K562 (cell line): ENCODE results near the gene EPHA7. TPM values are rescaled to one million over a fixed set of nuclear protein-coding genes. Genes with fewer than 3 reads are reported as not detected.

Experiments used
- ATAC-seq: fragments of 200-7000 bp; cut with Tn5 transposase; 3 replicates; pipeline ENCODE4 v1.9.1; 2020; ENCODE audit warnings: moderate library complexity
- BruUV-seq: library from RNA; stranded (reverse); fragments of 400-500 nt; replicated peaks from 2 replicates; lab custom pipeline; 2021; lab: Mats Ljungman, UMichigan
- CTCF ChIA-PET: fragments of 300-600 bp; formaldehyde crosslinking; extraction: SDS; loops from one replicate; lab custom pipeline; 2021; ENCODE audit warnings: low intra/inter-chr PET ratio; lab: Yijun Ruan, JAX
- POLR2A ChIA-PET: fragments of 300-600, 350-650 bp; sonication (Branson Sonifier 250); formaldehyde crosslinking; extraction: SDS; loops from one replicate; lab custom pipeline; 2021; ENCODE audit warnings: antibody characterized with exemption, inconsistent platforms; lab: Yijun Ruan, JAX
- DNase-seq, 4 experiments: peaks; one replicate each; pipeline versions ENCODE4 v3.0.0 to v3.0.0-alpha.2; 2011 to 2018; ENCODE audit warnings: low spot score in 3 of 4, mixed read lengths in 3 of 4; ENCODE audit errors: extremely low read depth in 1 of 4
- FAIRE-seq: peaks from 2 replicates; lab custom pipeline; 2011; peaks lifted over from hg19 to GRCh38; lab: Jason Lieb, UNC
- H2AFZ ChIP-seq: 2 replicates; pipeline ENCODE4 v1.6.0; 2011; ENCODE audit warnings: low read depth, low read length, control low read depth, inconsistent platforms
- H3K27ac ChIP-seq: fragments of 200-600 bp; 3 replicates; pipeline ENCODE4 v1.8.0; 2011; ENCODE audit warnings: low read depth, mild to moderate bottlenecking, control low read depth, inconsistent platforms, low read length, moderate library complexity, mixed read lengths; ENCODE audit errors: extremely low read depth
- H3K27me3 ChIP-seq, 2 experiments: fragments of 300-600 bp in 1 of 2; 2 replicates in 1 of 2; 3 replicates in 1 of 2; pipeline versions ENCODE4 v1.6.0 to v1.8.0; 2011; ENCODE audit warnings: inconsistent platforms in 2 of 2, low read length in 2 of 2, mild to moderate bottlenecking in 1 of 2, mixed read lengths in 1 of 2, moderate library complexity in 1 of 2; ENCODE audit not compliant: control insufficient read depth in 2 of 2, insufficient read depth in 2 of 2
- H3K36me3 ChIP-seq: fragments of 300-600 bp; 3 replicates; pipeline ENCODE4 v1.8.0; 2011; ENCODE audit warnings: mild to moderate bottlenecking, low read length, inconsistent platforms; ENCODE audit not compliant: control insufficient read depth, insufficient read depth
- H3K4me1 ChIP-seq, 2 experiments: fragments of 200-600 bp in 1 of 2; replicated peaks in 1 of 2; 2 replicates in 1 of 2; 3 replicates in 1 of 2; pipeline versions ENCODE4 v1.5.1 to v1.8.0; 2011; ENCODE audit warnings: inconsistent platforms in 2 of 2, low read length in 2 of 2, mild to moderate bottlenecking in 1 of 2, mixed read lengths in 1 of 2, moderate library complexity in 1 of 2; ENCODE audit not compliant: control insufficient read depth in 2 of 2, insufficient read depth in 2 of 2
- H3K4me2 ChIP-seq: 2 replicates; pipeline ENCODE4 v1.6.1; 2011; ENCODE audit warnings: low read length, control low read depth, inconsistent platforms, mixed read lengths; ENCODE audit not compliant: insufficient read depth
- H3K4me3 ChIP-seq: fragments of 200-600 bp; sonication (generic), shearing (Covaris generic); 2 replicates; pipeline ENCODE4 v1.5.1; 2016; ENCODE audit warnings: control low read depth, inconsistent platforms
- H3K79me2 ChIP-seq: fragments of 200-600 bp; 3 replicates; pipeline ENCODE4 v1.8.0; 2011; ENCODE audit warnings: low read length, inconsistent platforms; ENCODE audit not compliant: control insufficient read depth, insufficient read depth
- H3K9ac ChIP-seq, 2 experiments: 2 replicates each; pipeline versions ENCODE4 v1.6.0 to v1.6.1; 2011; ENCODE audit warnings: low read depth in 2 of 2, low read length in 2 of 2, control low read depth in 1 of 2, inconsistent platforms in 1 of 2, mild to moderate bottlenecking in 1 of 2, mixed read lengths in 1 of 2; ENCODE audit not compliant: insufficient read depth in 1 of 2
- H3K9me1 ChIP-seq: one replicate; pipeline ENCODE4 v1.6.0; 2011; ENCODE audit warnings: inconsistent platforms, mild to moderate bottlenecking, low read length, moderate library complexity; ENCODE audit not compliant: control insufficient read depth, insufficient read depth
- H3K9me3 ChIP-seq: replicated peaks from 2 replicates; pipeline ENCODE4 v1.5.1; 2011; ENCODE audit warnings: low read depth, low read length, inconsistent platforms; ENCODE audit not compliant: control insufficient read depth, insufficient read depth
- H4K20me1 ChIP-seq: replicated peaks from 2 replicates; pipeline ENCODE4 v1.6.1; 2011; ENCODE audit warnings: low read length, inconsistent platforms, mixed read lengths; ENCODE audit not compliant: control insufficient read depth, insufficient read depth
- BRF2 ChIP-seq: IDR thresholded peaks from 3 replicates; pipeline ENCODE4 v1.6.1; 2011; ENCODE audit warnings: borderline replicate concordance, mild to moderate bottlenecking; ENCODE audit not compliant: insufficient read length, insufficient read depth
- CHAMP1 ChIP-seq: fragments of 450-650 bp; IDR thresholded peaks from 2 replicates; pipeline ENCODE4 v1.6.1; 2016; ENCODE audit warnings: mild to moderate bottlenecking
- FOXJ3 ChIP-seq: sonication (generic); formaldehyde crosslinking; IDR thresholded peaks from 2 replicates; pipeline ENCODE4 v1.4.0; 2020; ENCODE audit warnings: mild to moderate bottlenecking, missing genetic modification reagents
- KAT8 ChIP-seq: fragments of 450-650 bp; IDR thresholded peaks from 2 replicates; pipeline ENCODE4 v1.6.1; 2016; ENCODE audit warnings: low read depth, mild to moderate bottlenecking
- MTA3 ChIP-seq: fragments of 450-650 bp; formaldehyde crosslinking; IDR thresholded peaks from 2 replicates; pipeline ENCODE4 v1.6.1; 2017; ENCODE audit warnings: mild to moderate bottlenecking, borderline replicate concordance
- NR2F6 ChIP-seq: fragments of 450-650 bp; formaldehyde crosslinking; IDR thresholded peaks from 2 replicates; pipeline ENCODE4 v1.4.0; 2020; ENCODE audit warnings: mild to moderate bottlenecking
- RB1 ChIP-seq: fragments of 450-650 bp; IDR thresholded peaks from 2 replicates; pipeline ENCODE4 v1.6.1; 2017; ENCODE audit warnings: low read depth, mild to moderate bottlenecking
- TSHZ1 ChIP-seq: fragments of 250-450 bp; sonication (Bioruptor Pico); IDR thresholded peaks from 2 replicates; pipeline ENCODE4 v1.4.0; 2020; ENCODE audit warnings: mild to moderate bottlenecking, moderate library complexity
- ZNF232 ChIP-seq: sonication (generic); formaldehyde crosslinking; IDR thresholded peaks from 2 replicates; pipeline ENCODE4 v1.8.0; 2022; ENCODE audit warnings: mild to moderate bottlenecking, missing genetic modification reagents
- WGBS: fragments of 100-300 bp; shearing (Covaris generic); methylation state at CpG from one replicate; pipeline ENCODE4 v1.1.6; 2016; ENCODE audit warnings: low coverage, mixed read lengths; ENCODE audit not compliant: insufficient coverage; ENCODE audit errors: missing lambda C conversion rate; 5-methylcytosine and 5-hydroxymethylcytosine counted together
- in situ Hi-C: fragments of 300-500 bp; cut with MboI; formaldehyde crosslinking; loops from 4 replicates; pipeline ENCODE4 v1.15.0; 2018; ENCODE audit warnings: inconsistent platforms, mixed read lengths
- intact Hi-C: fragments of 100-400 bp; cut with micrococcal nuclease; formaldehyde crosslinking; loops from 2 replicates; pipeline ENCODE4 v1.14.2; 2022
- polyA plus RNA-seq, 8 experiments: library from polyadenylated mRNA; depleted of rRNA in 4 of 8; stranded (reverse) in 5 of 8; unstranded in 3 of 8; fragments of >200 nt; fragmentation: Nextera tagmentation in 2 of 8; fragmentation: Illumina TruSeq in 1 of 8; extraction: Ambion mirVana in 2 of 8; extraction: Trizol in 1 of 8; gene quantifications; 2 replicates each; pipeline versions ENCODE4 v1.2.1 to v1.2.3, GENCODE V29; 2011 to 2014; ENCODE audit warnings: inconsistent platforms in 1 of 8, missing spikeins in 1 of 8
- total RNA-seq, 7 experiments: library from RNA; depleted of rRNA in 6 of 7; stranded (reverse); fragments of >200 nt in 6 of 7; fragmentation: Illumina TruSeq in 2 of 7; extraction: Trizol in 2 of 7; gene quantifications; 2 replicates each; pipeline versions ENCODE4 v1.2.1 to v1.2.3, GENCODE V29; 2011 to 2021; ENCODE audit warnings: low replicate concordance in 1 of 7

The EPHA7 gene
- total and polyA plus RNA-seq, 9 of the 15 experiments (the other 6 are each of a cell fraction or from before 2014, with no cell fraction given) = not detected

GRCh38 chr6:93260881-93261280 is 158.5 kb downstream of the EPHA7 start:
- H3K79me2 ChIP-seq = no peaks in the 10 kb centered on the region
- H3K4me3 ChIP-seq = no peak overlapping the region
- ATAC-seq (no peak), DNase-seq (no peak), FAIRE-seq (no peak)
- no peak overlapping the region for H3K27ac ChIP-seq
- 0% methylated on average over 2 of the region's 2 CpGs for WGBS
- H4K20me1 ChIP-seq = no peaks in the 10 kb centered on the region
- no peak overlapping the region for H3K9ac ChIP-seq
- H3K27me3 ChIP-seq = no peaks in the 10 kb centered on the region
- no peaks in the 10 kb centered on the region for H3K4me1 ChIP-seq
- TF ChIP-seq NR2F6 (CRISPR knock-in tag) (no peak), MTA3 (no peak), KAT8 (no peak), RB1 (no peak)
- H3K36me3 ChIP-seq = no peaks in the 10 kb centered on the region
- intact Hi-C loops (no loop called here), in situ Hi-C loops (no loop called here)
- no peaks in the 10 kb centered on the region for H3K9me1 ChIP-seq
- H2AFZ ChIP-seq = no peak overlapping the region
- H3K9me3 ChIP-seq = no peaks in the 10 kb centered on the region; the same call in 1 of the 2 replicates
- H3K4me2 ChIP-seq = no peak overlapping the region
- ChIA-PET POLR2A (no interaction called here), CTCF (no interaction called here)
- BruUV-seq = no TSS peak

- no peak for FAIRE-seq
- TF ChIP-seq ZNF232 (no peak), BRF2 (no peak), CHAMP1 (no peak), FOXJ3 (CRISPR knock-in tag) (no peak), TSHZ1 (CRISPR knock-in tag) (no peak)
Measured at GRCh38 chr6:93259332-93259731, 160.0 kb downstream of the EPHA7 start.

More at GRCh38 chr6:93259332-93259731, 160.0 kb downstream of the EPHA7 start:
- intact Hi-C loops = no loop called here
- POLR2A ChIA-PET = no interaction called here
- Histone ChIP-seq H3K27ac (no peak overlapping the region), H3K4me2 (no peak overlapping the region), H3K9ac (no peak overlapping the region), H3K9me3 (no peaks in the 10 kb centered on the region; the same call in 1 of the 2 replicates), H3K79me2 (no peaks in the 10 kb centered on the region), H4K20me1 (no peaks in the 10 kb centered on the region), H2AFZ (no peak overlapping the region), H3K36me3 (no peaks in the 10 kb centered on the region), H3K9me1 (no peaks in the 10 kb centered on the region), H3K27me3 (no peaks in the 10 kb centered on the region), H3K4me1 (no peaks in the 10 kb centered on the region), H3K4me3 (no peak overlapping the region)
- in situ Hi-C loops = no loop called here
- BruUV-seq = no TSS peak
- CTCF ChIA-PET = no interaction called here
- DNase-seq = no peak
- no peak for ATAC-seq
- WGBS = 2% methylated on average over 3 of the region's 3 CpGs
